Fibroblast of lung (primary cell): ENCODE data around the gene FLT3.

ENCODE experiments used
- EZH2 ChIP-seq: IDR thresholded peaks from 2 replicates; pipeline ENCODE4 v1.5.1; 2012; ENCODE audit warnings: low read length, control low read depth, mild to moderate bottlenecking; ENCODE audit errors: missing control alignments
- TF ChIP-seq, protein P1 (sequence below), 2 donors: IDR thresholded peaks in 1 of 2; conservative IDR thresholded peaks in 1 of 2; 1 replicate in 1 of 2; 2 replicates in 1 of 2; pipeline ENCODE4 v1.5.1; 2011 to 2012; ENCODE audit warnings: low read length in 2 of 2, control low read depth in 1 of 2, inconsistent platforms in 1 of 2, low read depth in 1 of 2, mild to moderate bottlenecking in 1 of 2

- TF ChIP-seq, protein P1, sequence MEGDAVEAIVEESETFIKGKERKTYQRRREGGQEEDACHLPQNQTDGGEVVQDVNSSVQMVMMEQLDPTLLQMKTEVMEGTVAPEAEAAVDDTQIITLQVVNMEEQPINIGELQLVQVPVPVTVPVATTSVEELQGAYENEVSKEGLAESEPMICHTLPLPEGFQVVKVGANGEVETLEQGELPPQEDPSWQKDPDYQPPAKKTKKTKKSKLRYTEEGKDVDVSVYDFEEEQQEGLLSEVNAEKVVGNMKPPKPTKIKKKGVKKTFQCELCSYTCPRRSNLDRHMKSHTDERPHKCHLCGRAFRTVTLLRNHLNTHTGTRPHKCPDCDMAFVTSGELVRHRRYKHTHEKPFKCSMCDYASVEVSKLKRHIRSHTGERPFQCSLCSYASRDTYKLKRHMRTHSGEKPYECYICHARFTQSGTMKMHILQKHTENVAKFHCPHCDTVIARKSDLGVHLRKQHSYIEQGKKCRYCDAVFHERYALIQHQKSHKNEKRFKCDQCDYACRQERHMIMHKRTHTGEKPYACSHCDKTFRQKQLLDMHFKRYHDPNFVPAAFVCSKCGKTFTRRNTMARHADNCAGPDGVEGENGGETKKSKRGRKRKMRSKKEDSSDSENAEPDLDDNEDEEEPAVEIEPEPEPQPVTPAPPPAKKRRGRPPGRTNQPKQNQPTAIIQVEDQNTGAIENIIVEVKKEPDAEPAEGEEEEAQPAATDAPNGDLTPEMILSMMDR (conservative IDR thresholded peaks at IDR 0.05 in 1 of 2, IDR thresholded peaks at IDR 0.05 in 1 of 2; ENCODE audit: low read depth in 1 of 2, low read length in 2 of 2), result no peak
- no peak for TF ChIP-seq EZH2
Observed at GRCh38 chr13:27962982-27963381, 137.4 kb downstream of the FLT3 start.
